ENCODE data around the gene SDK1. TPM values are rescaled to one million over a fixed set of nuclear protein-coding genes. Genes with fewer than 3 reads are reported as not detected.

The SDK1 gene
- total RNA-seq, 1 experiment from 2014 or later, result 7.1 TPM

DNA sequence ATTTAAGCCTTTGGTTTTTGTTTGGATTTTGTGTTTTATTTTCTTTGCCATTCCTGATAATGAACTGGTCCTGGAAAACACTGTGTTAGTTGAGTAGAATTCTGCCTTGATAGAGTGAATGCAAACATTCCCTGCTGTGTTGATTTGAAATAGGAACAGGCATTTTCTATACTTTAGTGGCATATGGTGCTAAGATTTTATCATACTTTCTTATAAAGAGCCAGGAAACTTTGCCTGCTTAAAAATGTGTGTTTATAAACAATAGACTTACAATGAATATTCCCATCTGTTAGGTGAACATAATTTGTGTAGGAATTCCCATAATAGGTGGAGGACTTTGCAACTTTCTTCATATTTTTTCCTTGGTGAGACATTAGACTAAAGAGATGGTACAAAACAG is 333.3 kb downstream of the SDK1 start:
- no peaks in the 10 kb centered on the region for H3K36me3 ChIP-seq (ENCODE audit: control insufficient read depth, insufficient read depth, low read length)
- H3K36me3 Mint-ChIP-seq (ENCODE audit: insufficient read depth, unreplicated experiment), result peaks cover 8% of the 10 kb centered on the region
- BruUV-seq (replicated peaks), result no TSS peak
- no peak overlapping the region for H3K4me3 ChIP-seq (ENCODE audit: low read depth, low read length)
- H3K4me1 Mint-ChIP-seq (ENCODE audit: low read depth, unreplicated experiment), result peaks cover 5% of the 10 kb centered on the region
- CTCF ChIA-PET, result no interaction called here
- peaks cover 10% of the 10 kb centered on the region; the same call in 1 of the 2 replicates for H3K9me3 ChIP-seq
- DNase-seq, result no peak
- no peak overlapping the region for H3K4me3 Mint-ChIP-seq (ENCODE audit: unreplicated experiment)
- no peaks in the 10 kb centered on the region for H3K27me3 Mint-ChIP-seq (ENCODE audit: insufficient read depth, unreplicated experiment)
- no peaks in the 10 kb centered on the region for H3K4me1 ChIP-seq
- peaks cover 23% of the 10 kb centered on the region for H3K9me3 Mint-ChIP-seq (ENCODE audit: unreplicated experiment)
- TF ChIP-seq, protein P1, sequence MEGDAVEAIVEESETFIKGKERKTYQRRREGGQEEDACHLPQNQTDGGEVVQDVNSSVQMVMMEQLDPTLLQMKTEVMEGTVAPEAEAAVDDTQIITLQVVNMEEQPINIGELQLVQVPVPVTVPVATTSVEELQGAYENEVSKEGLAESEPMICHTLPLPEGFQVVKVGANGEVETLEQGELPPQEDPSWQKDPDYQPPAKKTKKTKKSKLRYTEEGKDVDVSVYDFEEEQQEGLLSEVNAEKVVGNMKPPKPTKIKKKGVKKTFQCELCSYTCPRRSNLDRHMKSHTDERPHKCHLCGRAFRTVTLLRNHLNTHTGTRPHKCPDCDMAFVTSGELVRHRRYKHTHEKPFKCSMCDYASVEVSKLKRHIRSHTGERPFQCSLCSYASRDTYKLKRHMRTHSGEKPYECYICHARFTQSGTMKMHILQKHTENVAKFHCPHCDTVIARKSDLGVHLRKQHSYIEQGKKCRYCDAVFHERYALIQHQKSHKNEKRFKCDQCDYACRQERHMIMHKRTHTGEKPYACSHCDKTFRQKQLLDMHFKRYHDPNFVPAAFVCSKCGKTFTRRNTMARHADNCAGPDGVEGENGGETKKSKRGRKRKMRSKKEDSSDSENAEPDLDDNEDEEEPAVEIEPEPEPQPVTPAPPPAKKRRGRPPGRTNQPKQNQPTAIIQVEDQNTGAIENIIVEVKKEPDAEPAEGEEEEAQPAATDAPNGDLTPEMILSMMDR (IDR thresholded peaks at IDR 0.05; ENCODE audit: insufficient read depth in 1 of 2, low read depth in 1 of 2, low read length in 1 of 2, severe bottlenecking in 1 of 2, unreplicated experiment in 1 of 2), result no peak
- H3K27ac Mint-ChIP-seq (ENCODE audit: unreplicated experiment), result no peak overlapping the region
- POLR2A ChIA-PET, result no interaction called here
- intact Hi-C loops (cut with micrococcal nuclease; ENCODE audit: unreplicated experiment), result no loop called here
- no peaks in the 10 kb centered on the region for H3K27me3 ChIP-seq (replicated peaks; ENCODE audit: control insufficient read depth, insufficient read depth, low read length)

DNA sequence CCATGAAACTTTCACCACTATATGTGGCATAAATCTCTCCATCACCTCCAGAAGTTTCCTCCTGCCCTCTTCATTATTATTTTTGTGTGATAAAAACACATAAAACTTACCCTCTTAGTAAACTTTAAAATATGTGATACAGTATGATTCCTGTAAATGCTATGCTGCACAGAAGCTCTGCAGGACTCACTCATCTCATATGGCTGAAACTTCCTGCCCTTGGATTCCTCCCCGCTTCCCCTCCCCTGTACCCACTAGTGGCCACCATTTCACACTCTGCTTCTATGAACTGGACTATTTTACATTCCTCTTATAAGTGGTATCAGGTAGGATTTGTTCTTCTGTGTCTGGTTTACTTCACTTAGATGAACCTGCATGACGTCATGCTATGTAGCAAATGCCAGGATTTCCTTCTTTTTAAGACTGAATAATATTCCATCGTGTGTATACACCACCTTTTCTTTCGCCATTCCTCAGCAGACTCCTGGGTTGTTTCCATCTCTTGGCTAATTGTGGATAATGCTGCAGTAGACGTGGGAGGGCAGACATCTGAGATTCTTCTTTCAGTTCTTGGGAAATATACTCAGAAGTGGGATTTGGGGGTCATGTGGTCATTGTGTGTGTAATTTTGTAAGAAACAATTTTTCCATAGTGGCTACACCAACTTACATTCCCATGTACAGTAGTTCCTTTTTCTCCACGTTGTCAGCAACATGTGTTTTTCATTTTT is 335.2 kb downstream of the SDK1 start:
- ChIA-PET CTCF (no interaction called here), POLR2A (no interaction called here)
- TF ChIP-seq, protein P1 (IDR thresholded peaks at IDR 0.05; ENCODE audit: insufficient read depth in 1 of 2, low read depth in 1 of 2, low read length in 1 of 2, severe bottlenecking in 1 of 2, unreplicated experiment in 1 of 2), result no peak
- intact Hi-C loops (cut with micrococcal nuclease; ENCODE audit: unreplicated experiment), result no loop called here
- Histone ChIP-seq H3K27me3 (replicated peaks; ENCODE audit: control insufficient read depth, insufficient read depth, low read length) (no peaks in the 10 kb centered on the region), H3K4me1 (no peaks in the 10 kb centered on the region), H3K4me3 (ENCODE audit: low read depth, low read length) (no peak overlapping the region), H3K36me3 (ENCODE audit: control insufficient read depth, insufficient read depth, low read length) (no peaks in the 10 kb centered on the region), H3K9me3 (no peaks in the 10 kb centered on the region)
- no peak overlapping the region for H3K27ac Mint-ChIP-seq (ENCODE audit: unreplicated experiment)
- H3K36me3 Mint-ChIP-seq (ENCODE audit: insufficient read depth, unreplicated experiment), result no peaks in the 10 kb centered on the region
- no peak overlapping the region for H3K4me3 Mint-ChIP-seq (ENCODE audit: unreplicated experiment)
- DNase-seq, result no peak
- H3K27me3 Mint-ChIP-seq (ENCODE audit: insufficient read depth, unreplicated experiment), result no peaks in the 10 kb centered on the region
- H3K9me3 Mint-ChIP-seq (ENCODE audit: unreplicated experiment), result peaks cover 4% of the 10 kb centered on the region
- BruUV-seq (replicated peaks), result no TSS peak
- H3K4me1 Mint-ChIP-seq (ENCODE audit: low read depth, unreplicated experiment), result peaks cover 6% of the 10 kb centered on the region

DNA sequence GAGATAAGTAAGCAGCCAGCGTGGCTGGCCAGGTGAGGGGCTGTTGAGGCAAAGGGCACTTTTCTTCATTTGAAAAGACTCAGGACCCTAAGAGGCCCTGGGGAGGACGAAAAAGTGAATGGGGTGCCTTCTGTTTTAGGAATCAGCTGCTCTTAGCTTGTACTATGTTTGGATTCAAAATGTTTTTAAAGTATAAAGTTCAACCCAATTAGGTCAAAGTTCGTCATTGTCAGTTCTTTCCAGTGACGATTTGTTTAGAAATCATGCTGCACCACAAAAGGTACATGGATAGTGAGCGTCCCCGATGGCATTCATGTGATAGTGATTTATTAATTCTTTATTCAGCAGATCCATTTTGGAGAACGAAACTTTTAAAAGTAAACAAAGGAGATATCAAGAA is 338.2 kb downstream of the SDK1 start:
- ChIA-PET CTCF (no interaction called here), POLR2A (no interaction called here)
- no peaks in the 10 kb centered on the region for H3K9me3 Mint-ChIP-seq (ENCODE audit: unreplicated experiment)
- H3K4me1 ChIP-seq, result no peaks in the 10 kb centered on the region
- BruUV-seq (replicated peaks), result no TSS peak
- no peak for DNase-seq
- no peak overlapping the region for H3K4me3 ChIP-seq (ENCODE audit: low read depth, low read length)
- no peaks in the 10 kb centered on the region for H3K36me3 Mint-ChIP-seq (ENCODE audit: insufficient read depth, unreplicated experiment)
- no peaks in the 10 kb centered on the region; the same call in 1 of the 2 replicates for H3K27me3 ChIP-seq (replicated peaks; ENCODE audit: control insufficient read depth, insufficient read depth, low read length)
- TF ChIP-seq, protein P1 (IDR thresholded peaks at IDR 0.05; ENCODE audit: insufficient read depth in 1 of 2, low read depth in 1 of 2, low read length in 1 of 2, severe bottlenecking in 1 of 2, unreplicated experiment in 1 of 2), result no peak
- intact Hi-C loops (cut with micrococcal nuclease; ENCODE audit: unreplicated experiment), result no loop called here
- H3K4me3 Mint-ChIP-seq (ENCODE audit: unreplicated experiment), result no peak overlapping the region
- no peak overlapping the region for H3K27ac Mint-ChIP-seq (ENCODE audit: unreplicated experiment)
- H3K27me3 Mint-ChIP-seq (ENCODE audit: insufficient read depth, unreplicated experiment), result no peaks in the 10 kb centered on the region
- no peaks in the 10 kb centered on the region for H3K36me3 ChIP-seq (ENCODE audit: control insufficient read depth, insufficient read depth, low read length)
- peaks cover 6% of the 10 kb centered on the region for H3K4me1 Mint-ChIP-seq (ENCODE audit: low read depth, unreplicated experiment)
- no peaks in the 10 kb centered on the region for H3K9me3 ChIP-seq

Data from Caco-2 (cell line).